ENCODE results near the gene PKDCC. TPM values are rescaled to one million over a fixed set of nuclear protein-coding genes. Genes with fewer than 3 reads are reported as not detected.
"Not testable (repeated sequence)": the region's sequence is repeated elsewhere in the genome, so short reads cannot be mapped to it uniquely, and the experiment has no call there.

The PKDCC gene
- total RNA-seq, 4 donors from 2014 or later = 152 to 246 (median 186) TPM

DNA sequence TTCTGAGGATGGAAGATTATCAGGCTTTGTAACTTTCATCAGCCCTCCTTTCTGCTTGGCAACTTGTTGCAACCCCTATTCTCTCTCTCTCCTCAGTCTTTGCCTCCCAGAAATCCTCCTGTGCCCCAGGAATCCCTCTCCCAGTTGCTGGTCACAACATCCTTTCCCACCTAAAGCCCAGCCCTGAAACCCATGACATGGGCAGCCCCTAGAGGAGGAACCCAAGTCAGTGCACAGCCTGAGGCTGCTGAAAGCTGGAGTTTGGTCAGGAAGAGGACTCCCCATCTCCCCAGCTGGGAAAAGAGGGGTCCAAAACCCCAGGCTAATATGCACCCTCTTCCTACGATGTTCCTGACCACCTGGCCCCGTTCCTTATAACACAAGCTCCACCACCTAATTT, 29.5 kb downstream of the PKDCC start:
- H3K27ac ChIP-seq = no peak overlapping the region
- intact Hi-C loops (cut with DNase I; ENCODE audit: low total_unique reads) = loop anchor here (10.0 kb wide), 1 partner anchor 677 kb away; no protein-coding TSS in a partner anchor
- H3K27me3 ChIP-seq = no peaks in the 10 kb centered on the region
- no peak for ATAC-seq
- in situ Hi-C loops (cut with MboI; ENCODE audit: low sequenced_read_pairs in 4 of 4) = no loop called here
- no peaks in the 10 kb centered on the region for H3K9me3 ChIP-seq
- no peak for DNase-seq
- no peak overlapping the region for H3K4me3 ChIP-seq
- H3K4me1 ChIP-seq = peaks cover 28 to 30% of the 10 kb centered on the region in 2 donors
- TF ChIP-seq, protein P1, sequence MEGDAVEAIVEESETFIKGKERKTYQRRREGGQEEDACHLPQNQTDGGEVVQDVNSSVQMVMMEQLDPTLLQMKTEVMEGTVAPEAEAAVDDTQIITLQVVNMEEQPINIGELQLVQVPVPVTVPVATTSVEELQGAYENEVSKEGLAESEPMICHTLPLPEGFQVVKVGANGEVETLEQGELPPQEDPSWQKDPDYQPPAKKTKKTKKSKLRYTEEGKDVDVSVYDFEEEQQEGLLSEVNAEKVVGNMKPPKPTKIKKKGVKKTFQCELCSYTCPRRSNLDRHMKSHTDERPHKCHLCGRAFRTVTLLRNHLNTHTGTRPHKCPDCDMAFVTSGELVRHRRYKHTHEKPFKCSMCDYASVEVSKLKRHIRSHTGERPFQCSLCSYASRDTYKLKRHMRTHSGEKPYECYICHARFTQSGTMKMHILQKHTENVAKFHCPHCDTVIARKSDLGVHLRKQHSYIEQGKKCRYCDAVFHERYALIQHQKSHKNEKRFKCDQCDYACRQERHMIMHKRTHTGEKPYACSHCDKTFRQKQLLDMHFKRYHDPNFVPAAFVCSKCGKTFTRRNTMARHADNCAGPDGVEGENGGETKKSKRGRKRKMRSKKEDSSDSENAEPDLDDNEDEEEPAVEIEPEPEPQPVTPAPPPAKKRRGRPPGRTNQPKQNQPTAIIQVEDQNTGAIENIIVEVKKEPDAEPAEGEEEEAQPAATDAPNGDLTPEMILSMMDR (IDR thresholded peaks at IDR 0.05 in 4 of 5, conservative IDR thresholded peaks at IDR 0.05 in 1 of 5) = peak in 1 of 5 experiments; percentile 43
- no peak for TF ChIP-seq POLR2A (IDR thresholded peaks at IDR 0.05)
- H3K36me3 ChIP-seq = no peaks in the 10 kb centered on the region

DNA sequence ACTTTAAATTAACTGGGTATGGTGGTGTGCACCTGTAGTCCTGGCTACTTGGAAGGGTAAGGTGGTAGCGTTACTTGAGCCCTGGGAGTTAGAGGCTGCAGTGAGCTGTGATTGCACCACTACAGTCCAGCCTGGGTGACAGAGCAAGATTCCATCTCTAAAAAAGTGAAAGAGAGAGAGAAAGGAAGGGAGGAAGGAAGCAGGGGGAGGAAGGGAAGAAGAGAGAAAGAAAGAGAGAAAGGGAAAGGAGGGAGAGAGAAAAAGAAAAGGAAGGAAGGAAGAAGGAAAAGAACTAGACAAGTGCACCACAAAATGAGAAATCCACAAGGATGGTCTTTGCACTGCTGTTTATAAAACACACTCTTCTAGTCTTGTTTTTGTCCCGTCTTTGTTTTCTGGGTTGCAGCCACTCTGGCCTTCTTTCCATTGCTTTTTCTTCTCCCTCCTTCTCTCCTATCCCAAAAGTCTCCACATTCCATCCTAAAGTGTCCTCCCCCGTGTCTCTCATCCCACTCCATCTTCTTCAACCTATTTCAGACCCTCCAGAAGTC, 32.0 kb downstream of the PKDCC start:
- DNase-seq (no peak), ATAC-seq (no peak)
- Histone ChIP-seq H3K27me3 (no peaks in the 10 kb centered on the region), H3K4me1 (peaks cover 3 to 6% of the 10 kb centered on the region in 2 donors), H3K9me3 (no peaks in the 10 kb centered on the region), H3K36me3 (no peaks in the 10 kb centered on the region), H3K27ac (no peak overlapping the region), H3K4me3 (no peak overlapping the region)
- intact Hi-C loops (cut with DNase I; ENCODE audit: low total_unique reads) (loop anchor here (10.0 kb wide), 1 partner anchor 675 kb away; no protein-coding TSS in a partner anchor), in situ Hi-C loops (cut with MboI; ENCODE audit: low sequenced_read_pairs in 4 of 4) (loop anchor here in 1 of 4 donors (5.0 kb wide), 1 partner anchor 208 kb away; no protein-coding TSS in a partner anchor)
- TF ChIP-seq, protein P1 (IDR thresholded peaks at IDR 0.05 in 4 of 5, conservative IDR thresholded peaks at IDR 0.05 in 1 of 5) = no peak
- no peak for TF ChIP-seq POLR2A (IDR thresholded peaks at IDR 0.05)

DNA sequence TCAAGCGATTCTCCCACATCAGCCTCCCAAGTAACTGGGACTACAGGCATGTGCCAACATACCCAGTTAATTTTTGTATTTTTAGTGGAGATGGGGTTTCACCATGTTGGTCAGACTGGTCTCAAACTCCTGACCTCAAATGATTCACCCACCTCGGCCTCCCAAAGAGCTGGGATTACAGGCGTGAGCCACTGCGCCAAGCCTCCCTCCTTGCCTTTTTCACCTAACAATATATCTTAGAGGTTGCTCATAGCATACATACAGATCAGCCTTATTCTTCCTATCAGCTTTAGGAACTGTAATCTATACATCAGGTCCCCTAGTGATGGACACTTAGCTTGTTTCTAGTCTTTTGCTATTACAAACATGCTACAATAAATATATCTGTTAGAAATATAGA, 33.3 kb downstream of the PKDCC start:
- ATAC-seq; H3K4me1 ChIP-seq; DNase-seq; H3K27ac ChIP-seq; H3K36me3 ChIP-seq; H3K27me3 ChIP-seq; H3K9me3 ChIP-seq; intact Hi-C loops (cut with DNase I; ENCODE audit: low total_unique reads); H3K4me3 ChIP-seq: not testable (repeated sequence)
- in situ Hi-C loops (cut with MboI; ENCODE audit: low sequenced_read_pairs in 4 of 4) = loop anchor here in 1 of 4 donors (5.0 kb wide), 1 partner anchor 209 kb away; no protein-coding TSS in a partner anchor

DNA sequence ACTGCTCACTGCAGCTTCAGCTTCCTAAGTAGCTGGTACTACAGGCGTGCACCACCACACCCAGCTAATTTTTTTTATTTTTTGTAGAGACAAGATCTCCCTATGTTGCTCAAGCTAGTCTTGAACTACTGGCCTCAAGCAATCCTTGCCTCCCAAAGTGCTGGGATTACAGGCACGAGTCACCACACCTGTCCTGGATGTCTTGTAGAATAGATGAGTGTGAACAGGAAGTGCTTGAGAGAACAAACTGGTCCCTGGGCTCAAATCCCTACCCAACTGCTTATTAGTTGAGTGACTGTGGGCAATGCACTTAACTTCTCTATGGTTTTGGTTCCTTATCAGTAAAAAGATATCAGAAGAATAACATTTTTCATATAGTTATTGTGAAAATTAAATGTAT, 34.2 kb downstream of the PKDCC start:
- H3K9me3 ChIP-seq = no peaks in the 10 kb centered on the region
- H3K4me1 ChIP-seq = peaks cover 5 to 8% of the 10 kb centered on the region in 2 donors
- TF ChIP-seq, protein P1 (IDR thresholded peaks at IDR 0.05 in 4 of 5, conservative IDR thresholded peaks at IDR 0.05 in 1 of 5) = no peak
- H3K36me3 ChIP-seq = no peaks in the 10 kb centered on the region
- no peaks in the 10 kb centered on the region for H3K27me3 ChIP-seq
- ATAC-seq (no peak), DNase-seq (no peak)
- in situ Hi-C loops (cut with MboI; ENCODE audit: low sequenced_read_pairs in 4 of 4) = loop anchor here in 1 of 4 donors (5.0 kb wide), 1 partner anchor 210 kb away; no protein-coding TSS in a partner anchor
- no peak overlapping the region for H3K27ac ChIP-seq
- intact Hi-C loops (cut with DNase I; ENCODE audit: low total_unique reads) = no loop called here
- H3K4me3 ChIP-seq = no peak overlapping the region

DNA sequence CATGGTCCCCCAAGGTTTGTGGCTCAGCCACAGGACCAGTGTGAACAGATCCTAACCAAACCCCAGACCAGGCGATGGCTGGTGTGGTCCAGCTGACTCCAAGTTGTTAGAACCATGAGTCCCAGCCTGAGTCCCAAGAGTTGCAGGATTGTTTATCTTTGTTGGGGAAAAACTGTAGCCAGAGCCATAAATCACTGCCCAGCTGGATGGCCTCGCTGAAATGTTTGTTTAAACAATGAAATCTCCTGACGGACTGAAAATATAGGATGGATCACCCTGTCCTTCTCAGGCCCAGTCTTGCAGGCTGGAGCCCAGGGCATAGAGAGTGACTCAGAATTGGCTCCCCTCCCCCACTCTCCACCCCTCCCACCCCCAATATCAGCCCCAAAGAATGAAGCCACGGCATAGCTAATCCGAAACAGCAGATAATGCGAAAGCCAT, 36.4 kb downstream of the PKDCC start:
- H3K9me3 ChIP-seq = no peaks in the 10 kb centered on the region
- DNase-seq (peak; percentile 59 to 69), ATAC-seq (peak; percentile 47 to 53)
- H3K27ac ChIP-seq = peak overlapping the region in 3 of 4 donors; percentile 27 to 55 (median 42)
- H3K4me1 ChIP-seq = peaks cover 5 to 8% of the 10 kb centered on the region in 2 donors
- no peaks in the 10 kb centered on the region for H3K36me3 ChIP-seq
- no peak for TF ChIP-seq POLR2A (IDR thresholded peaks at IDR 0.05)
- TF ChIP-seq, protein P1 (IDR thresholded peaks at IDR 0.05 in 4 of 5, conservative IDR thresholded peaks at IDR 0.05 in 1 of 5) = no peak
- H3K27me3 ChIP-seq = no peaks in the 10 kb centered on the region
- intact Hi-C loops (cut with DNase I; ENCODE audit: low total_unique reads) (no loop called here), in situ Hi-C loops (cut with MboI; ENCODE audit: low sequenced_read_pairs in 4 of 4) (loop anchor here in 1 of 4 donors (5.0 kb wide), 1 partner anchor 212 kb away; no protein-coding TSS in a partner anchor)
- H3K4me3 ChIP-seq = no peak overlapping the region

DNA sequence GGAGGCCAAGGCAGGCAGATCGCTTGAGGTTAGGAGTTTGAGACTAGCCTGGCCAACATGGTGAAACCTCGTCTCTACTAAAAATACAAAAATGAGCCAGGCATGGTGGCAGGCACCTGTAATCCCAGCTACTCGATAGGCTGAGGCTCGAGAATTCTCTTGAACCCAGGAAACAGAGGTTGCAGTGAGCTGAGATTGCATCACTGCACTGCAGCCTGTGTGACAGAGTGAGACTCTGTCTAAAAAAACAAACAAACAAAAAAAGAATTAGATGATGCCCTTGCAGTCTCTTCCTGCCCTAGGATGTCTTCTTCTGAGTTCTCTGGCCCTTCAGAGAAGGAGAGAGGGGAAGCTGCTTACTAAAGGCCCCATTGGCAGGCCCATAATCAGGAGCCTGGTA, 37.2 kb downstream of the PKDCC start:
- H3K36me3 ChIP-seq; ATAC-seq; H3K9me3 ChIP-seq; DNase-seq; intact Hi-C loops (cut with DNase I; ENCODE audit: low total_unique reads); H3K27me3 ChIP-seq; H3K4me1 ChIP-seq; H3K4me3 ChIP-seq: not testable (repeated sequence)
- in situ Hi-C loops (cut with MboI; ENCODE audit: low sequenced_read_pairs in 4 of 4) = loop anchor here in 3 of 4 donors (5.0 kb wide), 2 partner anchors 213 to 218 kb away; no protein-coding TSS in a partner anchor
- H3K27ac ChIP-seq = peak overlapping the region; percentile 8 to 55 (median 34)
